PC-3 (cell line): ENCODE results near the gene NKD1.

ENCODE experiments used
- CTCF ChIP-seq: fragments of 300-600 bp; sonication (generic); conservative IDR thresholded peaks from 2 replicates; pipeline ENCODE4 v1.5.1; 2017; ENCODE audit warnings: antibody characterized with exemption, low read depth, mild to moderate bottlenecking, low read length
- EZH2 ChIP-seq: fragments of 300-600 bp; sonication (generic); IDR thresholded peaks from one replicate; pipeline ENCODE4 v1.6.1; 2017; ENCODE audit warnings: antibody characterized with exemption, mild to moderate bottlenecking, low read length; ENCODE audit not compliant: unreplicated experiment

GRCh38 chr16:50515218-50515617, 33.0 kb upstream of the NKD1 start:
- TF ChIP-seq CTCF = no peak
- no peak for TF ChIP-seq EZH2
